Neural crest cell (in vitro differentiated cells): ENCODE data around the gene OR13C3. TPM values are rescaled to one million over a fixed set of nuclear protein-coding genes. Genes with fewer than 3 reads are reported as not detected.
"Not testable (repeated sequence)": the region's sequence is repeated elsewhere in the genome, so short reads cannot be mapped to it uniquely, and the experiment has no call there.

Experiments
- DNase-seq: peaks from one replicate; pipeline ENCODE4 v3.0.0; 2021; ENCODE audit warnings: low read depth, mixed read lengths, low spot score
- H3K27ac Mint-ChIP-seq: one replicate; pipeline ENCODE4 v1.8.0; 2021; ENCODE audit warnings: mild to moderate bottlenecking, mixed read lengths; ENCODE audit not compliant: unreplicated experiment
- H3K27me3 Mint-ChIP-seq: 2 replicates; pipeline ENCODE4 v1.8.0; 2021; ENCODE audit warnings: low read depth, mild to moderate bottlenecking, mixed read lengths
- H3K36me3 Mint-ChIP-seq: 2 replicates; pipeline ENCODE4 v1.8.0; 2021; ENCODE audit warnings: low read depth, mild to moderate bottlenecking, mixed read lengths
- H3K4me1 Mint-ChIP-seq: 2 replicates; pipeline ENCODE4 v1.8.0; 2021; ENCODE audit warnings: mixed read lengths
- H3K4me3 Mint-ChIP-seq: one replicate; pipeline ENCODE4 v1.8.0; 2021; ENCODE audit warnings: mild to moderate bottlenecking, mixed read lengths
- H3K9me3 Mint-ChIP-seq: 2 replicates; pipeline ENCODE4 v1.8.0; 2021; ENCODE audit warnings: mixed read lengths
- CTCF ChIP-seq: fragments of 200-600 bp; sonication (generic); conservative IDR thresholded peaks from 2 replicates; pipeline ENCODE4 v1.5.0; 2021; ENCODE audit warnings: antibody characterized with exemption, mild to moderate bottlenecking
- total RNA-seq: library from RNA; stranded (reverse); gene quantifications from 2 replicates; pipeline ENCODE4 v1.2.1, GENCODE V29; 2021

OR13C3 gene
- total RNA-seq, 1 donor from 2014 or later: not detected

GRCh38 chr9:104539275-104539674 is 2.6 kb upstream of the OR13C3 start:
- Mint-ChIP-seq H3K4me1 (no peaks in the 10 kb centered on the region), H3K36me3 (no peaks in the 10 kb centered on the region), H3K27ac (no peak overlapping the region), H3K4me3 (no peak overlapping the region), H3K9me3 (no peaks in the 10 kb centered on the region), H3K27me3 (no peaks in the 10 kb centered on the region)
- DNase-seq: no peak
- no peak for TF ChIP-seq CTCF

- Mint-ChIP-seq H3K36me3 (no peaks in the 10 kb centered on the region), H3K4me3 (no peak within 1 kb of the TSS), H3K27ac (no peak within 1 kb of the TSS), H3K9me3 (peaks cover 7% of the 10 kb centered on the region), H3K27me3 (no peaks in the 10 kb centered on the region), H3K4me1 (no peaks in the 10 kb centered on the region)
- no peak for TF ChIP-seq CTCF
- DNase-seq: no peak
Measured at GRCh38 chr9:104527109-104527508, 9.5 kb downstream of the OR13C3 start, which contains the start of gene OR13C4. Gene OR13C4 (minus strand): TSS chr9:104527209. CDS start chr9:104527209, 0 bp downstream.

GRCh38 chr9:104520241-104520640 is 16.4 kb downstream of the OR13C3 start:
- H3K27ac Mint-ChIP-seq, H3K27me3 Mint-ChIP-seq, H3K36me3 Mint-ChIP-seq, H3K4me3 Mint-ChIP-seq, H3K4me1 Mint-ChIP-seq, H3K9me3 Mint-ChIP-seq, DNase-seq: not testable (repeated sequence)

- no peak for TF ChIP-seq CTCF
- peaks cover 4% of the 10 kb centered on the region for H3K9me3 Mint-ChIP-seq
- DNase-seq: no peak
- H3K4me1 Mint-ChIP-seq: peaks cover 5% of the 10 kb centered on the region
- H3K4me3 Mint-ChIP-seq: no peak overlapping the region
- no peaks in the 10 kb centered on the region for H3K36me3 Mint-ChIP-seq
- peaks cover 2% of the 10 kb centered on the region for H3K27me3 Mint-ChIP-seq
- H3K27ac Mint-ChIP-seq: no peak overlapping the region
Measured at GRCh38 chr9:104514901-104515300, 21.8 kb downstream of the OR13C3 start.

GRCh38 chr9:104506565-104506964 is 30.1 kb downstream of the OR13C3 start:
- no peaks in the 10 kb centered on the region for H3K36me3 Mint-ChIP-seq
- no peak for DNase-seq
- H3K4me3 Mint-ChIP-seq: no peak overlapping the region
- no peak for TF ChIP-seq CTCF
- H3K27ac Mint-ChIP-seq: no peak overlapping the region
- H3K4me1 Mint-ChIP-seq: no peaks in the 10 kb centered on the region
- H3K9me3 Mint-ChIP-seq: peaks cover 4% of the 10 kb centered on the region
- peaks cover 16% of the 10 kb centered on the region for H3K27me3 Mint-ChIP-seq

- no peaks in the 10 kb centered on the region for H3K4me1 Mint-ChIP-seq
- no peaks in the 10 kb centered on the region for H3K36me3 Mint-ChIP-seq
- H3K27ac Mint-ChIP-seq: no peak within 1 kb of the TSS
- H3K27me3 Mint-ChIP-seq: peaks cover 16% of the 10 kb centered on the region
- no peak within 1 kb of the TSS for H3K4me3 Mint-ChIP-seq
- H3K9me3 Mint-ChIP-seq: no peaks in the 10 kb centered on the region
- TF ChIP-seq CTCF: no peak
- no peak for DNase-seq
Measured at GRCh38 chr9:104503963-104504362, 32.7 kb downstream of the OR13C3 start, which contains the start of gene OR13F1. Gene OR13F1 (plus strand): TSS chr9:104504263. CDS start chr9:104504263, 0 bp downstream.
